HUES48 (cell line): Measurements from ENCODE around the gene RABEP1.
A peak's percentile ranks its signal among the peaks of the same experiment; 100 is the strongest.
"Not testable (repeated sequence)": the region's sequence is repeated elsewhere in the genome, so short reads cannot be mapped to it uniquely, and the experiment has no call there.

ENCODE experiments used
- H3K27ac ChIP-seq: one replicate; pipeline ENCODE4 v1.7.0; 2013; ENCODE audit warnings: low read depth, low read length, inconsistent platforms
- H3K27me3 ChIP-seq: 2 replicates; pipeline ENCODE4 v1.6.1; 2013; ENCODE audit warnings: mild to moderate bottlenecking, low read length; ENCODE audit not compliant: control insufficient read depth, insufficient read depth
- H3K36me3 ChIP-seq: 2 replicates; pipeline ENCODE4 v1.6.1; 2013; ENCODE audit warnings: low read length; ENCODE audit not compliant: control insufficient read depth, insufficient read depth
- H3K4me1 ChIP-seq: 2 replicates; pipeline ENCODE4 v1.6.1; 2013; ENCODE audit warnings: mild to moderate bottlenecking, low read length; ENCODE audit not compliant: control insufficient read depth, insufficient read depth
- H3K4me3 ChIP-seq: 2 replicates; pipeline ENCODE4 v1.5.1; 2013; ENCODE audit warnings: mild to moderate bottlenecking, low read depth, low read length
- H3K9ac ChIP-seq: 2 replicates; pipeline ENCODE4 v1.6.1; 2013; ENCODE audit warnings: mild to moderate bottlenecking, low read depth, low read length, moderate library complexity
- H3K9me3 ChIP-seq: 2 replicates; pipeline ENCODE4 v1.6.1; 2013; ENCODE audit warnings: low read length; ENCODE audit not compliant: control insufficient read depth, insufficient read depth

RABEP1 gene

GRCh38 chr17:5425826-5426225 lies 143.7 kb downstream of the RABEP1 start:
- Histone ChIP-seq H3K27me3 (no peaks in the 10 kb centered on the region), H3K4me1 (no peaks in the 10 kb centered on the region), H3K4me3 (no peak overlapping the region), H3K27ac (no peak overlapping the region), H3K9me3 (no peaks in the 10 kb centered on the region), H3K36me3 (peaks cover 94% of the 10 kb centered on the region), H3K9ac (no peak overlapping the region)

GRCh38 chr17:5429191-5429887 lies 147.3 kb downstream of the RABEP1 start:
- Histone ChIP-seq H3K27me3 (no peaks in the 10 kb centered on the region), H3K27ac (no peak overlapping the region), H3K4me1 (no peaks in the 10 kb centered on the region), H3K9ac (no peak overlapping the region), H3K36me3 (peaks cover 95% of the 10 kb centered on the region), H3K9me3 (no peaks in the 10 kb centered on the region), H3K4me3 (no peak overlapping the region)

- Histone ChIP-seq H3K9ac (no peak overlapping the region), H3K4me3 (no peak overlapping the region), H3K36me3 (peaks cover 93% of the 10 kb centered on the region), H3K27me3 (no peaks in the 10 kb centered on the region), H3K27ac (no peak overlapping the region), H3K4me1 (no peaks in the 10 kb centered on the region), H3K9me3 (no peaks in the 10 kb centered on the region)
Measured at GRCh38 chr17:5430413-5430999, 148.4 kb downstream of the RABEP1 start.

- not testable (repeated sequence) for H3K4me1 ChIP-seq, H3K27ac ChIP-seq, H3K9ac ChIP-seq, H3K27me3 ChIP-seq, H3K4me3 ChIP-seq, H3K9me3 ChIP-seq
- peaks cover 91% of the 10 kb centered on the region for H3K36me3 ChIP-seq
Measured at GRCh38 chr17:5431234-5431633, 149.2 kb downstream of the RABEP1 start.

GRCh38 chr17:5431949-5432556 lies 150.0 kb downstream of the RABEP1 start:
- H3K9me3 ChIP-seq = no peaks in the 10 kb centered on the region
- H3K4me3 ChIP-seq = no peak overlapping the region
- no peak overlapping the region for H3K9ac ChIP-seq
- no peaks in the 10 kb centered on the region for H3K27me3 ChIP-seq
- no peaks in the 10 kb centered on the region for H3K4me1 ChIP-seq
- peaks cover 92% of the 10 kb centered on the region for H3K36me3 ChIP-seq
- H3K27ac ChIP-seq = peak overlapping the region; percentile 21

- no peak overlapping the region for H3K4me3 ChIP-seq
- H3K27me3 ChIP-seq = no peaks in the 10 kb centered on the region
- no peak overlapping the region for H3K9ac ChIP-seq
- H3K27ac ChIP-seq = no peak overlapping the region
- H3K4me1 ChIP-seq = no peaks in the 10 kb centered on the region; the same call in 1 of the 2 replicates
- no peaks in the 10 kb centered on the region for H3K9me3 ChIP-seq
- H3K36me3 ChIP-seq = peaks cover 76% of the 10 kb centered on the region
Measured at GRCh38 chr17:5434984-5435383, 152.9 kb downstream of the RABEP1 start.
